Activated CD4-positive, alpha-beta T cell treated with anti-CD3 and anti-CD28 coated beads for 24 hours (primary cell): Measurements from ENCODE around the gene IL25.
"Not testable (repeated sequence)": the region's sequence is repeated elsewhere in the genome, so short reads cannot be mapped to it uniquely, and the experiment has no call there.

Source experiments
- DNase-seq, 2 donors: peaks; one replicate each; pipeline ENCODE4 v3.0.0-alpha.2; 2020; ENCODE audit warnings: low read depth in 2 of 2

The IL25 gene

GRCh38 chr14:23409475-23409874, 36.9 kb downstream of the IL25 start:
- DNase-seq: no peak

- DNase-seq: no peak
These were observed 37.5 kb downstream of the IL25 start for GRCh38 chr14:23409966-23410635.

GRCh38 chr14:23411563-23412525, 39.2 kb downstream of the IL25 start:
- DNase-seq: no peak

- no peak for DNase-seq
These were observed 41.1 kb downstream of the IL25 start for GRCh38 chr14:23413681-23414080.

GRCh38 chr14:23414254-23414653, 41.6 kb downstream of the IL25 start:
- no peak for DNase-seq

- no peak for DNase-seq
These were observed 42.6 kb downstream of the IL25 start for GRCh38 chr14:23414906-23415820.

GRCh38 chr14:23415821-23416778, 43.5 kb downstream of the IL25 start:
- no peak for DNase-seq

GRCh38 chr14:23416801-23417200, 44.2 kb downstream of the IL25 start:
- no peak for DNase-seq

- not testable (repeated sequence) for DNase-seq
These were observed 44.7 kb downstream of the IL25 start for GRCh38 chr14:23417269-23417668.

GRCh38 chr14:23418021-23418420, 45.4 kb downstream of the IL25 start:
- DNase-seq: no peak

GRCh38 chr14:23419646-23420045, 47.0 kb downstream of the IL25 start:
- DNase-seq: not testable (repeated sequence)

- DNase-seq: no peak
These were observed 49.0 kb downstream of the IL25 start for GRCh38 chr14:23421594-23421993.

- DNase-seq: no peak
These were observed 51.0 kb downstream of the IL25 start for GRCh38 chr14:23423657-23424056.

- no peak for DNase-seq
These were observed 52.6 kb downstream of the IL25 start for GRCh38 chr14:23425169-23425568.

GRCh38 chr14:23425798-23426197, 53.2 kb downstream of the IL25 start:
- DNase-seq: not testable (repeated sequence)
